HepG2 (cell line): ENCODE results near the gene UGT1A7. TPM values are rescaled to one million over a fixed set of nuclear protein-coding genes. Genes with fewer than 3 reads are reported as not detected.

Experiments
- CEBPG ChIP-seq: IDR thresholded peaks from 2 replicates; pipeline ENCODE4 v1.6.1; 2016
- FOXP1 ChIP-seq, 2 experiments: fragments of 450-650 bp in 1 of 2; IDR thresholded peaks; 2 replicates each; pipeline ENCODE4 v1.6.1; 2017 to 2018; ENCODE audit warnings: antibody characterized with exemption in 1 of 2
- KMT2B ChIP-seq: IDR thresholded peaks from 2 replicates; pipeline ENCODE4 v1.6.1; 2016; ENCODE audit warnings: missing genetic modification reagents, missing compliant biosample characterization
- MAFF ChIP-seq: IDR thresholded peaks from 2 replicates; pipeline ENCODE4 v1.6.1; 2011; ENCODE audit warnings: low read depth, low read length, improper control_type of control experiment
- NFATC3 ChIP-seq: sonication (generic); formaldehyde crosslinking; IDR thresholded peaks from 2 replicates; pipeline ENCODE4 v1.5.1; 2020; ENCODE audit warnings: mild to moderate bottlenecking, missing genetic modification reagents
- RBFOX2 ChIP-seq: fragments of 200-400 bp; formaldehyde crosslinking; IDR thresholded peaks from 2 replicates; pipeline ENCODE4 v1.6.1; 2017; ENCODE audit warnings: low read depth, mild to moderate bottlenecking, low read length
- ZNF224 ChIP-seq: sonication (generic); formaldehyde crosslinking; IDR thresholded peaks from 2 replicates; pipeline ENCODE4 v1.5.0; 2020; ENCODE audit warnings: mild to moderate bottlenecking, missing genetic modification reagents
- ZNF282 ChIP-seq: fragments of 450-650 bp; IDR thresholded peaks from 2 replicates; pipeline ENCODE4 v1.6.1; 2018; ENCODE audit not compliant: partially characterized antibody
- ZNF382 ChIP-seq: sonication (generic); formaldehyde crosslinking; IDR thresholded peaks from 2 replicates; pipeline ENCODE4 v1.5.0; 2020; ENCODE audit warnings: missing genetic modification reagents, mild to moderate bottlenecking, borderline replicate concordance
- ZNF550 ChIP-seq: sonication (generic); formaldehyde crosslinking; IDR thresholded peaks from 2 replicates; pipeline ENCODE4 v1.4.0; 2020; ENCODE audit warnings: mild to moderate bottlenecking, missing genetic modification reagents, borderline replicate concordance
- ZNF589 ChIP-seq: sonication (generic); formaldehyde crosslinking; conservative IDR thresholded peaks from 2 replicates; pipeline ENCODE4 v1.8.0; 2022; ENCODE audit warnings: mild to moderate bottlenecking, moderate library complexity, missing genetic modification reagents
- polyA plus RNA-seq, 8 experiments: library from polyadenylated mRNA; depleted of rRNA in 3 of 8; stranded (reverse) in 7 of 8; unstranded in 1 of 8; fragments of >200 nt; fragmentation: Illumina TruSeq in 4 of 8; extraction: Trizol in 4 of 8; gene quantifications; 2 replicates each; pipeline versions ENCODE4 v1.2.1 to v1.2.3, GENCODE V29; 2011 to 2016; ENCODE audit warnings: low read depth in 4 of 8, missing spikeins in 1 of 8, mixed read lengths in 1 of 8; ENCODE audit not compliant: insufficient read depth in 1 of 8
- total RNA-seq, 5 experiments: library from RNA; depleted of rRNA; stranded (reverse); fragments of >200 nt; fragmentation: Illumina TruSeq; extraction: Trizol; gene quantifications; 2 replicates each; pipeline ENCODE4 v1.2.3, GENCODE V29; 2016; ENCODE audit warnings: low read depth in 1 of 5
- TF ChIP-seq, protein P1 (sequence below): sonication (generic); formaldehyde crosslinking; IDR thresholded peaks from 2 replicates; pipeline ENCODE4 v1.4.0; 2020; ENCODE audit warnings: missing genetic modification reagents
- TF ChIP-seq, protein P2 (sequence below): IDR thresholded peaks from 2 replicates; pipeline ENCODE4 v1.6.1; 2016; ENCODE audit warnings: missing genetic modification reagents, missing compliant biosample characterization
- TF ChIP-seq, protein P3 (sequence below), 2 experiments: sonication (generic) in 1 of 2; formaldehyde crosslinking in 1 of 2; IDR thresholded peaks; 2 replicates each; pipeline versions ENCODE4 v1.6.1 to v1.9.0; 2014 to 2022; ENCODE audit warnings: antibody characterized with exemption in 1 of 2, borderline replicate concordance in 1 of 2, inconsistent platforms in 1 of 2, low read depth in 1 of 2, missing genetic modification reagents in 1 of 2
- TF ChIP-seq, protein P4 (sequence below): sonication (generic); formaldehyde crosslinking; IDR thresholded peaks from 2 replicates; pipeline ENCODE4 v1.8.0; 2022; ENCODE audit warnings: mild to moderate bottlenecking, missing genetic modification reagents, borderline replicate concordance

UGT1A7 gene
- total and polyA plus RNA-seq, 2 of the 13 experiments (the other 11 are each of a cell fraction or from before 2014, with no cell fraction given): not detected

DNA sequence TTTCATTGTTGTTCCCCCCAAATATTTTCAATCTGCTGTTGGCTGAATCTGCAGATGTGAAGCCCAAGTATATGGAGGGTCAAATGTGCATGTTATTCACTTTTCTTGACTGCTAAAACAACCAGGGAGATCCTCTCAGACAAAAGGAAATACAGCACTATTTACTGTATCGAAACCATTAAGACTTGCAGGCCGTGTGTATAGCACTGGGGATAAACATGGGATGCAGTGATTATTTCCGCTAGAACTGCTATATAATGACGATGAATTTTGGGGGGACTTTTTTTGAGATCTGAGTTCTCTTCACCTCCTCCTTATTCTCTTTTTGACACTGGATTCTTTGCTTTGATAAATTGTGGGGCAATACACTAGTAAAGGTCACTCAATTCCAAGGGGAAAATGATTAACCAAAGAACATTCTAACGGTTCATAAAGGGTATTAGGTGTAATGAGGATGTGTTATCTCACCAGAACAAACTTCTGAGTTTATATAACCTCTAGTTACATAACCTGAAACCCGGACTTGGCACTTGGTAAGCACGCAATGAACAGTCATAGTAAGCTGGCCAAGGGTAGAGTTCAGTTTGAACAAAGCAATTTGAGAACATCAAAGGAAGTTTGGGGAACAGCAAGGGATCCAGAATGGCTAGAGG is 74.9 kb downstream of the UGT1A7 start (continued):
- TF ChIP-seq, protein P1, sequence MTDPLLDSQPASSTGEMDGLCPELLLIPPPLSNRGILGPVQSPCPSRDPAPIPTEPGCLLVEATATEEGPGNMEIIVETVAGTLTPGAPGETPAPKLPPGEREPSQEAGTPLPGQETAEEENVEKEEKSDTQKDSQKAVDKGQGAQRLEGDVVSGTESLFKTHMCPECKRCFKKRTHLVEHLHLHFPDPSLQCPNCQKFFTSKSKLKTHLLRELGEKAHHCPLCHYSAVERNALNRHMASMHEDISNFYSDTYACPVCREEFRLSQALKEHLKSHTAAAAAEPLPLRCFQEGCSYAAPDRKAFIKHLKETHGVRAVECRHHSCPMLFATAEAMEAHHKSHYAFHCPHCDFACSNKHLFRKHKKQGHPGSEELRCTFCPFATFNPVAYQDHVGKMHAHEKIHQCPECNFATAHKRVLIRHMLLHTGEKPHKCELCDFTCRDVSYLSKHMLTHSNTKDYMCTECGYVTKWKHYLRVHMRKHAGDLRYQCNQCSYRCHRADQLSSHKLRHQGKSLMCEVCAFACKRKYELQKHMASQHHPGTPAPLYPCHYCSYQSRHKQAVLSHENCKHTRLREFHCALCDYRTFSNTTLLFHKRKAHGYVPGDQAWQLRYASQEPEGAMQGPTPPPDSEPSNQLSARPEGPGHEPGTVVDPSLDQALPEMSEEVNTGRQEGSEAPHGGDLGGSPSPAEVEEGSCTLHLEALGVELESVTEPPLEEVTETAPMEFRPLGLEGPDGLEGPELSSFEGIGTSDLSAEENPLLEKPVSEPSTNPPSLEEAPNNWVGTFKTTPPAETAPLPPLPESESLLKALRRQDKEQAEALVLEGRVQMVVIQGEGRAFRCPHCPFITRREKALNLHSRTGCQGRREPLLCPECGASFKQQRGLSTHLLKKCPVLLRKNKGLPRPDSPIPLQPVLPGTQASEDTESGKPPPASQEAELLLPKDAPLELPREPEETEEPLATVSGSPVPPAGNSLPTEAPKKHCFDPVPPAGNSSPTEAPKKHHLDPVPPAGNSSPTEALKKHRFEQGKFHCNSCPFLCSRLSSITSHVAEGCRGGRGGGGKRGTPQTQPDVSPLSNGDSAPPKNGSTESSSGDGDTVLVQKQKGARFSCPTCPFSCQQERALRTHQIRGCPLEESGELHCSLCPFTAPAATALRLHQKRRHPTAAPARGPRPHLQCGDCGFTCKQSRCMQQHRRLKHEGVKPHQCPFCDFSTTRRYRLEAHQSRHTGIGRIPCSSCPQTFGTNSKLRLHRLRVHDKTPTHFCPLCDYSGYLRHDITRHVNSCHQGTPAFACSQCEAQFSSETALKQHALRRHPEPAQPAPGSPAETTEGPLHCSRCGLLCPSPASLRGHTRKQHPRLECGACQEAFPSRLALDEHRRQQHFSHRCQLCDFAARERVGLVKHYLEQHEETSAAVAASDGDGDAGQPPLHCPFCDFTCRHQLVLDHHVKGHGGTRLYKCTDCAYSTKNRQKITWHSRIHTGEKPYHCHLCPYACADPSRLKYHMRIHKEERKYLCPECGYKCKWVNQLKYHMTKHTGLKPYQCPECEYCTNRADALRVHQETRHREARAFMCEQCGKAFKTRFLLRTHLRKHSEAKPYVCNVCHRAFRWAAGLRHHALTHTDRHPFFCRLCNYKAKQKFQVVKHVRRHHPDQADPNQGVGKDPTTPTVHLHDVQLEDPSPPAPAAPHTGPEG (CRISPR knock-in tag): no peak
- TF ChIP-seq ZNF382 (CRISPR knock-in tag): no peak
- TF ChIP-seq MAFF: no peak
- TF ChIP-seq NFATC3 (CRISPR knock-in tag): no peak
- peak; percentile 85 for TF ChIP-seq CEBPG
- TF ChIP-seq KMT2B (CRISPR knock-in tag): no peak
- peak; percentile 86 for TF ChIP-seq ZNF589 (CRISPR knock-in tag)
- TF ChIP-seq, protein P2, sequence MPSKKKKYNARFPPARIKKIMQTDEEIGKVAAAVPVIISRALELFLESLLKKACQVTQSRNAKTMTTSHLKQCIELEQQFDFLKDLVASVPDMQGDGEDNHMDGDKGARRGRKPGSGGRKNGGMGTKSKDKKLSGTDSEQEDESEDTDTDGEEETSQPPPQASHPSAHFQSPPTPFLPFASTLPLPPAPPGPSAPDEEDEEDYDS (CRISPR knock-in tag): peak; percentile 39; the same call in 1 of the 2 replicates
- no peak for TF ChIP-seq ZNF550 (CRISPR knock-in tag)
- TF ChIP-seq ZNF224: no peak
- TF ChIP-seq RBFOX2: no peak
- TF ChIP-seq FOXP1 (IDR thresholded peaks at IDR 0.05): 0 out of 2 replicates have a peak, but pooled peaks have one; percentile 31
- peak; percentile 94 for TF ChIP-seq FOXP1 (CRISPR knock-in tag; IDR thresholded peaks at IDR 0.05)
- TF ChIP-seq, protein P3, sequence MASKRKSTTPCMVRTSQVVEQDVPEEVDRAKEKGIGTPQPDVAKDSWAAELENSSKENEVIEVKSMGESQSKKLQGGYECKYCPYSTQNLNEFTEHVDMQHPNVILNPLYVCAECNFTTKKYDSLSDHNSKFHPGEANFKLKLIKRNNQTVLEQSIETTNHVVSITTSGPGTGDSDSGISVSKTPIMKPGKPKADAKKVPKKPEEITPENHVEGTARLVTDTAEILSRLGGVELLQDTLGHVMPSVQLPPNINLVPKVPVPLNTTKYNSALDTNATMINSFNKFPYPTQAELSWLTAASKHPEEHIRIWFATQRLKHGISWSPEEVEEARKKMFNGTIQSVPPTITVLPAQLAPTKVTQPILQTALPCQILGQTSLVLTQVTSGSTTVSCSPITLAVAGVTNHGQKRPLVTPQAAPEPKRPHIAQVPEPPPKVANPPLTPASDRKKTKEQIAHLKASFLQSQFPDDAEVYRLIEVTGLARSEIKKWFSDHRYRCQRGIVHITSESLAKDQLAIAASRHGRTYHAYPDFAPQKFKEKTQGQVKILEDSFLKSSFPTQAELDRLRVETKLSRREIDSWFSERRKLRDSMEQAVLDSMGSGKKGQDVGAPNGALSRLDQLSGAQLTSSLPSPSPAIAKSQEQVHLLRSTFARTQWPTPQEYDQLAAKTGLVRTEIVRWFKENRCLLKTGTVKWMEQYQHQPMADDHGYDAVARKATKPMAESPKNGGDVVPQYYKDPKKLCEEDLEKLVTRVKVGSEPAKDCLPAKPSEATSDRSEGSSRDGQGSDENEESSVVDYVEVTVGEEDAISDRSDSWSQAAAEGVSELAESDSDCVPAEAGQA (IDR thresholded peaks at IDR 0.05; ENCODE audit: low read depth): 0 out of 2 replicates have a peak, but pooled peaks have one; percentile 38
- TF ChIP-seq, protein P3 (CRISPR knock-in tag; IDR thresholded peaks at IDR 0.05; ENCODE audit: borderline replicate concordance): peak; percentile 72; the same call in 1 of the 2 replicates
- no peak for TF ChIP-seq ZNF282
- TF ChIP-seq, protein P4, sequence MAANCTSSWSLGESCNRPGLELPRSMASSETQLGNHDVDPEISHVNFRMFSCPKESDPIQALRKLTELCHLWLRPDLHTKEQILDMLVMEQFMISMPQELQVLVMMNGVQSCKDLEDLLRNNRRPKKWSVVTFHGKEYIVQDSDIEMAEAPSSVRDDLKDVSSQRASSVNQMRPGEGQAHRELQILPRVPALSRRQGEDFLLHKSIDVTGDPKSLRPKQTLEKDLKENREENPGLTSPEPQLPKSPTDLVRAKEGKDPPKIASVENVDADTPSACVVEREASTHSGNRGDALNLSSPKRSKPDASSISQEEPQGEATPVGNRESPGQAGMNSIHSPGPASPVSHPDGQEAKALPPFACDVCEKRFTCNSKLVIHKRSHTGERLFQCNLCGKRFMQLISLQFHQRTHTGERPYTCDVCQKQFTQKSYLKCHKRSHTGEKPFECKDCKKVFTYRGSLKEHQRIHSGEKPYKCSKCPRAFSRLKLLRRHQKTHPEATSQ (CRISPR knock-in tag): peak; percentile 59; the same call in 1 of the 2 replicates
